ENCODE data around the gene PAPOLA. TPM values are rescaled to one million over a fixed set of nuclear protein-coding genes. Genes with fewer than 3 reads are reported as not detected.

PAPOLA gene
- total RNA-seq, 1 donor from 2014 or later, result 137 TPM

DNA sequence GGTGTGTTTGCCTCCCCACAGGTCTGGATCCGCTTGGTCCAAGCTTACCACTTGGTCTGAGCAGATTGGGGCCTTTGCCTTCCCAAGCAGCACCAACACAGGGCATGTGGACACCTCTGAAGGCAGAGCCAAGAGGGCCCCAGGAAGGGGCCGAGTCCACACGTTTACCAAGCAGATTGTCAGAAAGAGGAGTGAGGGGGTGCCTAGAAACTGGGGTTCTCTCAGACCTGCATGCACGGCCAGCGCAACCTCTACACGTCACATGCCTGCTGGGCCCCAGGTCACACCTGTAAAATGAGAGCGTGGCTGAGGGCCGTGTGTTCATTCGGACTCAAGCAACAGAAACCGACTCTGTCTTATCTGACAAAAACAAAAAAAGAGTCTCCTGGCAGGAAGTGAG lies 96.9 kb downstream of the PAPOLA start:
- intact Hi-C loops (cut with DNase I), result no loop called here
- no peak for DNase-seq (ENCODE audit: low spot score)

DNA sequence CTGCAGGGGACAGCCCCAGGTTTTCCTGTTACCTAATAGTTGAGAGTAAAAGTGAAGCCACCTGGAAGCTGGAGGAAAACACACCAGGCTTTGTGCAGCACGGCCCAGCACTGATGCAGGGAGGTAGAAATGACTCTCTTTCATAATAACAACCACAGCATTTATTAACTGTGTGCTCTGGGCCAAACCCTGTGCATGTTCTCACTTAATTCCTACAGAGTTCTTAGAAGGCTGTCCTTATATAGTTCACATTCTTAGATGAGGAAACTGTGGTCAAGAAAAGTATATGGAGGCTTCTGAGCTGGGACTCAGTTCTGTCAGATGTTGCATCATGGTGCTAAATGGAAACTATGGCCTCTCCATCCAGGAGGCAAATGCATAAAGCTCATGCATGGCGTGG lies 100.0 kb downstream of the PAPOLA start:
- DNase-seq (ENCODE audit: low spot score), result no peak
- intact Hi-C loops (cut with DNase I), result no loop called here

DNA sequence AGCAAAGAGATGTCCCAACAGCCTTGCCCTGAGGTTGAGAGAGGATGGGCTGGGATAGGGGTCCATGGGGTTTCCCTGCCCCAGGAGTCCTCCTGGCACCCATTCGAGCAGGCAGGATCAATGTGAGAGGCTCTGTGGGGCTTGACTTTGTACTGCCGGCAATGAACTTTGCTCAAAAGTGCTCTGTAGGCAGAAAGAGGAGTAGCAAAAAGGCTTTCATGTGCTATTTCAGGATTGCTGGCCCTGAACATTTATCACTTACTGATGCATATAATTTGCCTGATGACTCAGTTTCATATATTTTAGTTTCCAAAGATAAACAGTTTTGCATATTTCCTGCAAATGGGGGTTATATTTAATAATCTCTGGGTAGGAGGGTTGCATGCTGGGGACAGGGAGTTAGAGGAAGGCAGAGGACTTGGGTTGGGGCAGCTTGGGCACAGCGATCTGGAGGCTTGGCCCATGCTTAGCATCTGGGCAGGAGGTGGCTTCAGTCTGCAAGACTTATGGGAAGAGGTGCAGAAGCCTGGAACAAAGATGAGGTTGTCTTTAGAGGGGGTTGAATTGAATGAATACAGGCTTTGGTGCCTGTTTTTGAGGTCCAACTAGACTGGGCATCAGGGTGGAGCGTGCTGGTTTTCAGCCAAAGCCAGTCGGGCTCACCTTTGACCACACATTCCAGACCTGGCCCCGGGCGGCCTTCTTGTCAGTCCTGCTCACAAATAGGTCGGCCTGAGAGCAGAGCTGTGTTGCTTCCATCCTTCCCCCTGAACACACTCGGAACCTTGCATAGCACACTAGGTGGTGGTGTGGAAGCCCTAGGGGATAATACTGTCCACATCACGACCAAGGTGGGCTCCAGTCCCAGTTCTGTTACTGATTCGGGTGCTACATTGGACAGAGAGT lies 101.4 kb downstream of the PAPOLA start:
- intact Hi-C loops (cut with DNase I), result no loop called here

DNA sequence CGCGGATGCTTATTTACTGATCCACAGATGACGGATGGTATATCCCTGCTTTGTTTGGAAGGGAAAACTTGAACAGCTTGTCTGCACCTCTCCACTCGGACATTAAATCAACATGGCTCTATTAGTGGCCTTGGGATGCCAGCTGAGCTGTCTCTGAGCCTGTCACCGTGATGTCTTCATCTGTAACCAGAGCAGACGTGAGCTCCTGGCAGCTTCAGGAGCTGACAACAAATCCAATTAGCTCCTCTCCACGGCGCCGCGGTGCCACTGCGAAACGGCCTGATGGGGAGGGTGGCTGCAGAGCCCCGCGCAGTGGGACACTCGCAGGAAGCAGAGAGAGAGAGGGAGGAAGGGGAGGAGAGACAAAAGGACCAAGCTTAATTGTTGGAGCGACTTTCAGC lies 112.3 kb downstream of the PAPOLA start:
- no peak for DNase-seq (ENCODE audit: low spot score)
- intact Hi-C loops (cut with DNase I), result no loop called here

More for the DNA sequence above, 101.4 kb downstream of the PAPOLA start:
- DNase-seq (ENCODE audit: low spot score), result no peak

DNA sequence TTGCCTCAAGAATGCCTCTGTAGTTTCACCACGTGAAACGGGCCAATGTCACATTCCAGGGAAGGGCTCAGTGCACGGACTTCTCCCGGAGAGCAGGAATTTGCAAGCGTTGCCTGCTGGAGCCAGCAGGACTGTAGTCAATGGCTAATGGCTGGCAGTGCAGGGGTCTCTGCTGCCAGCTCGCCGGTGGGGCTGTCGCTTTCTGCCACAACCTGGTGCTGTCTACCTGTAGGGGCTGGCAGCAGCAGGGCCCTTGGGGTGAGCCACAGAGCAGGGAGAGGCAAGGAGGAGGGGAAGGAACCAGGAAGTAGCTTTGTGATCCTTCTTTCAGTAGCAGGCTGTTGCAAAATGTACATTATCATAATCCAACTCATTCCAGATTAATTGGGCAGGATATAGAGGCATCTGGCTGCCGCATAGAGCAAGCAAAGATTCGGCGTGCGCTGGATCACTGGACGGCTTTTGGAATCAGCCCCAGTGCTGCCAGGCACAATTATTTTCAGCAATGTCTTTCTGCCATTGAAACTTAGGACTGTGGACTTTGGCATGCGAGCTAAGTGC lies 114.1 kb downstream of the PAPOLA start:
- DNase-seq (ENCODE audit: low spot score), result no peak
- intact Hi-C loops (cut with DNase I), result no loop called here

Other genes with a start within 250 kb of the PAPOLA start
- not detected for gene BDKRB1, start 246.2 kb upstream of the PAPOLA start, total RNA-seq
- gene ATG2B, start 139.0 kb upstream of the PAPOLA start, total RNA-seq, result 14.2 TPM
- 14.6 TPM for gene GSKIP, start 138.9 kb upstream of the PAPOLA start, total RNA-seq
- gene AK7, start 110.3 kb upstream of the PAPOLA start, total RNA-seq, result 0.62 TPM